Measurements from ENCODE around the gene SERPINE1.
"Not testable (repeated sequence)": the region's sequence is repeated elsewhere in the genome, so short reads cannot be mapped to it uniquely, and the experiment has no call there.

SERPINE1 gene

GRCh38 chr7:101125989-101126650 is 784 bp upstream of the SERPINE1 start:
- DNase-seq: no peak

- no peak for DNase-seq
These were observed 646 bp downstream of the SERPINE1 start for GRCh38 chr7:101127460-101128039.

- no peak for DNase-seq
These were observed 1.3 kb downstream of the SERPINE1 start for GRCh38 chr7:101128040-101128834.

- no peak for DNase-seq
These were observed 2.8 kb downstream of the SERPINE1 start for GRCh38 chr7:101129603-101130117.

GRCh38 chr7:101132626-101133600 is 6.0 kb downstream of the SERPINE1 start:
- DNase-seq: not testable (repeated sequence)

- no peak for DNase-seq
These were observed 6.9 kb downstream of the SERPINE1 start for GRCh38 chr7:101133621-101134398.

GRCh38 chr7:101134399-101134980 is 7.6 kb downstream of the SERPINE1 start:
- DNase-seq: no peak

GRCh38 chr7:101137651-101138212 is 10.8 kb downstream of the SERPINE1 start:
- DNase-seq: no peak

- DNase-seq: no peak
These were observed 11.4 kb downstream of the SERPINE1 start for GRCh38 chr7:101138213-101138870.

- DNase-seq: no peak
These were observed 13.4 kb downstream of the SERPINE1 start for GRCh38 chr7:101140339-101140699.

- DNase-seq: no peak
These were observed 14.0 kb downstream of the SERPINE1 start for GRCh38 chr7:101140746-101141382.

GRCh38 chr7:101151908-101152651 is 25.2 kb downstream of the SERPINE1 start:
- no peak for DNase-seq

GRCh38 chr7:101153969-101154692 is 27.2 kb downstream of the SERPINE1 start, which contains the start of gene AP1S1:
TSS of gene AP1S1 (plus strand) at chr7:101154476. CDS start at chr7:101154515, 39 bp downstream.
- peak; percentile 81 for DNase-seq

- no peak for DNase-seq
These were observed 27.8 kb downstream of the SERPINE1 start for GRCh38 chr7:101154693-101155102.

- DNase-seq: no peak
These were observed 28.4 kb downstream of the SERPINE1 start for GRCh38 chr7:101155303-101155702.

GRCh38 chr7:101156277-101156676 is 29.4 kb downstream of the SERPINE1 start:
- no peak for DNase-seq

GRCh38 chr7:101156866-101157589 is 30.1 kb downstream of the SERPINE1 start:
- DNase-seq: no peak
